Activated T-cell treated with anti-CD3 and anti-CD28 coated beads, Interleukin-2, amount 50 U/mL, for 48 hours (primary cell): ENCODE data around the gene KCNAB2.
"Not testable (repeated sequence)": the region's sequence is repeated elsewhere in the genome, so short reads cannot be mapped to it uniquely, and the experiment has no call there.

Experiments used
- DNase-seq, 2 experiments: peaks; one replicate each; pipeline ENCODE4 v3.0.0-alpha.2; 2020

Gene KCNAB2

GRCh38 chr1:6062670-6063069 is 17.0 kb downstream of the KCNAB2 start:
- DNase-seq, result no peak

DNA sequence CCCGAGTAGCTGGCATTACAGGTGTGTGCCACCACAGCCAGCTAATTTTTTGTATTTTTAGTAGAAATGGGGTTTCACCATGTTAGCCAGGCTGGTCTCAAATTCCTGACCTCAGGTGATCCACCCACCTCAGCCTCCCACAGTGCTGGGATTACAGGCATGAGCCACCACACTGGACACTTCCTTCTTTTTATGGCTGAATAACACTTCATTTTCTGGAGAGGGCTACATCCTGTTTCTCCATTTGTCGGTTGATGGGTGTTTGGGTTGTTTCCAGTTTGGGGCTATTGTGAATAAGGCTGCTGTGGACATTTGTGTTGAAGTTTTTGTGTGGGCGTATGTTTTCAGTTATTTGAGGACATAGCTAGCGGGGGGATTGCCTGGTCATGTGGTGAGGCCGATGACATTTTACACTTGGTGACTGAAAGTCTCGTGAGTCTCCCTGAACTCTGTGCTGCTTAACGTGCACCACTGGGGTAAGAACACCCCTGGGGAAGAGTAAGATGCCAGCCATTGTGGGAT is 17.9 kb downstream of the KCNAB2 start:
- DNase-seq, result not testable (repeated sequence)

GRCh38 chr1:6065093-6065858 is 19.6 kb downstream of the KCNAB2 start:
- DNase-seq, result no peak

DNA sequence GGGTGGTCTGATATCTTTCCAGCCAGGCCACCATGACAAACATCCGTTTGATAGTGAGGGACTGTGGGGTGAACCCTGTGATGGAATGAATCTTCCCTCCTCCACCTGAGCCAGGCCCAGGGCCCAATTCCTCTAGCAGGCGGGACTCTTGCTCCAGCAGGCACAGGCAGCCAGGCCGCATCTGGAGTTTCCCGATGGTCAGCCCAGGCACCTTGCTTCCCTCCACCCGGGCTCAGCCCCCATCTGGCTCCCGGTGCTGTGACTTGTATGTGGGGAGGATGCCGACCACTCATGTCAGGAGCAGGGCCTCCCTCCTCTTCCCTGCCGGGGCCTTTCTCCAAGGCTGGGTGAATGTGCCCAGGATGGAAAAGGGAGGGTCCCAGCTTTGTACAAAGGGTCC is 21.0 kb downstream of the KCNAB2 start:
- no peak for DNase-seq

DNA sequence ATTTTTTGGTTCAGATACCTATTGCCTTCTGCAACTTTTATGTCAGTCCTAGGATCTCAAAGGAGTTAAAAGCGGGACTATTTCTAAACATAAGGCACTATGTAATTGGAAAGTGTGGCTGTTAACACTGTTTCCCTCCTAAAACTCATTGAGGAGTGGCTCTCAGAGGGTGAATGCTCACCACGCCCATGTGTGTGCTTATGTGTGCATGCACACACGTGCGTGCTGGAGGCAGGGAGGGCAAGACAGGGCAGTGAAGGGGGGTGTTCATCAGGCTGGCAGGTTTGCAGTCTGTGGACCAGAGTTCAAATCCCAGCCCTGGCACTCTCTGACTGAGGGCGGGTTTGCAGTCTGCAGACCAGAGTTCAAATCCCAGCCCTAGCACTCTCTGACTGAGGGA is 22.4 kb downstream of the KCNAB2 start:
- DNase-seq, result no peak

DNA sequence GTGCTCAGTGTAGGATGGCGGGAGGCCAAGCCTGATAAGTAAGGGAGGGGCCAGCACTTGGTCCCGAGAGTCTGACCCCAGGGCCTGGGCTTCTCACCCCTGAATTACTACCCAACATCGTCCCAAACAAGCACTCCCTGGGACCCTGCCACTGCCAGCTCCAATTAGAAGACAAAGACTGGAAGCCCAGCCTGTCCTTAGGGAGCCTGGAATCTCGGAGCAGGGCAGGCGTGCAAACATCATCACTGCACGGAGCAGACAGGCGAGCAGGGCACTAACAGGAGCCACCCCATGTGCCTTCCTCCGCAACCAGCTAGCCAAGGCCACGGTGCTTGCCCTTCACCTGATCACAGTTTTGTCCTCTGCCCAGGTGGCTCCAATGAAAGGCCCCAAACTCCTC is 23.2 kb downstream of the KCNAB2 start:
- no peak for DNase-seq

GRCh38 chr1:6069573-6069972 is 23.9 kb downstream of the KCNAB2 start:
- no peak for DNase-seq

DNA sequence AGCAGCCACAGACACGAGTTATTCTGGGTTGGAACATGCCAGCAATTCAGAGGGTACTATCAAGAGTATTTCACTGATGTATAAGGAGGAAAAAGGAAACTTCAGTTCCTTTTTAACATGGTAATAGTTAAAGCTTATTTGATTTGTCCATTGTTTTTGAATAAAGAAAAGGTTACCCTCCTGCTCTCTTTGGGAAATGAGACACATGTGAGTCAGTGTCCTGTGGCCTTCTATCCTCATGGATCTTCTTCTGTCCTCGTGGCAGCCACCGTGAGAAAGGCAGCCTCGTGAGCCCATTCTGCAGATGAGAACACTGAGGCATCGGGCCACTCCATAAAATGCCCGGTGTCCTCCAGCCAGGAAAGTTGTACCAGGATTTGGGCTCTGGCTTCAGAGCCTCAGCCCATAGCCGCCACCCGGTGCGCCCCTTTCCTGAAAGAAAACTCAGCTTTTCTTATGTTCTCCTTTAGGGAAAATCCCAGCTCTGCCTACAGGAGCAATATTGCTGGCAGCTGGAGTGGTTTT is 24.8 kb downstream of the KCNAB2 start:
- no peak for DNase-seq

DNA sequence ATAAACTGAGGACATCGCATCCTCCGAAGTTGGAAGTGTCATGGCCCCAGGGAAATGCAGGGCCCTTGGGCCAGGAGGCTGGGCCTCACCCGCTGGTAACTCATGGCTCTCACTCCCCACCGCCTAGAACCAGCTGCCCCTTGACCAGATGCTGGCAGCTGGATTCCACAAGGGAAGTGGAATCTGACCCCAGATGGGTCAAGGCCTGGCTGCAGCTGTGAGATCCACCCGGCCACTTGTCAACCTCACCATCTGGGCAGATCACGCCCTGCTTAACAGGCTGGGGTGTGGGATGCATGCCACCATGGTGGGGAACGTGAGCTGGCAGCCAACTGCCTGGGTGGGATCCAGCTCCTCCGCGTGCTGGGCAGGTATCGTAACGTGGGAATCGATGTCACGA is 25.5 kb downstream of the KCNAB2 start:
- DNase-seq, result no peak

GRCh38 chr1:6072774-6073479 is 27.2 kb downstream of the KCNAB2 start:
- no peak for DNase-seq

GRCh38 chr1:6073480-6074053 is 27.9 kb downstream of the KCNAB2 start:
- no peak for DNase-seq

GRCh38 chr1:6074192-6074901 is 28.7 kb downstream of the KCNAB2 start:
- no peak for DNase-seq

DNA sequence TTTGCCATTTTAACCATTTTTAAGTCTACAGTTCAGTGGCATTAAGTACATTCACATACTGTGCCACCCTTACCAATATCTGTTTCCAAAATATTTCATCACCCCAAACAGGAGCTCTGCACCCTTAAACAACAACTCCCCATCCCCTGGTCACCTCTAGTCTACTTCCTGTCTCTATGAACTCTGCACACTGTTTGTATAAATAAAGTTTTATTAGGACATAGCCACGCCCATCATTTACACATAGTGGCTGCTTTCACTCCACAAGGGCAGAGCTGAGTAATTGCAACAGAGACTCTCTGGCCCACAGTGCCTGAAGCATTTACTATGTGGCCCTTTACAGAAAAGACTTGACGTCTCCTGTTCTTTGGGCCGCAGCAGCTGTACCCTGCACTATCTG is 30.1 kb downstream of the KCNAB2 start:
- no peak for DNase-seq

- not testable (repeated sequence) for DNase-seq
These were observed 31.4 kb downstream of the KCNAB2 start for GRCh38 chr1:6077061-6077460.

GRCh38 chr1:6077506-6077905 is 31.8 kb downstream of the KCNAB2 start:
- no peak for DNase-seq

GRCh38 chr1:6077919-6078318 is 32.2 kb downstream of the KCNAB2 start:
- DNase-seq, result no peak

DNA sequence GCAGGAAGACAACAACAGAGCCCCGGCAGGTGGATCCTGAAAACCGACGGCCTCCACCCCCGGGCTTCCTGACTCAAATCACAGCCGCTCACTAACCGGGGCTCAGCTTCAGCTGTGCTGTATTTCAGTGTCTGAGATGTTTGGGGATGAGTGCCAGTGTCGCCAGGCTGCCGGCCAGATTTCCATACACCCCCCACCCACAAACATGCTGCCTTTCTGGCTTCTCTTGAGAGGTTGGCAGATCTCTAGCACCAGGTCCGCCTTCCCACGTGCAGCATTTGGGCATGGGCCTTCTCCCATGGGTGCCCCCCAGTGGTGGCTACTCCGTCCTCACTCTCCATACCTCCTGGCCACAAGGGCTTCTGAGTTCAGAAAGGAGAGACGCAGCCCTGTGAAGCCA is 34.8 kb downstream of the KCNAB2 start:
- no peak for DNase-seq

DNA sequence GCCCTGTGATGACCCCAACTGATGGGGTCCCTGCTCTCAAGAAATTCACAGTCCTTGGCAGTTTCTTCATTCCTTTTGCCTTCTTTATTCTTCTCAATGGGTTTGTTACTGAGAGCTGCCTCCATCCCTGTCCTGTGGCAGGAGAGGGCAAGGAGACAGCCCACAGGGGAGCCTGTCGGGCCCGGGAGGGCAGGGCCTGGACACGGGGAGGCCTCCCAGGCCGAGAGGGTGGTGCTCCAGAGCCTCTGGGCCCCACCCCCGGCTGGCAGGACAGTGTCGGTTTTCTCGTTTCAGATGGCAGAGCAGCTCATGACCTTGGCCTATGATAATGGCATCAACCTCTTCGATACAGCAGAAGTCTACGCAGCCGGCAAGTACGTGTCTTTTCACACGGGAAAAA is 36.2 kb downstream of the KCNAB2 start:
- DNase-seq, result no peak

DNA sequence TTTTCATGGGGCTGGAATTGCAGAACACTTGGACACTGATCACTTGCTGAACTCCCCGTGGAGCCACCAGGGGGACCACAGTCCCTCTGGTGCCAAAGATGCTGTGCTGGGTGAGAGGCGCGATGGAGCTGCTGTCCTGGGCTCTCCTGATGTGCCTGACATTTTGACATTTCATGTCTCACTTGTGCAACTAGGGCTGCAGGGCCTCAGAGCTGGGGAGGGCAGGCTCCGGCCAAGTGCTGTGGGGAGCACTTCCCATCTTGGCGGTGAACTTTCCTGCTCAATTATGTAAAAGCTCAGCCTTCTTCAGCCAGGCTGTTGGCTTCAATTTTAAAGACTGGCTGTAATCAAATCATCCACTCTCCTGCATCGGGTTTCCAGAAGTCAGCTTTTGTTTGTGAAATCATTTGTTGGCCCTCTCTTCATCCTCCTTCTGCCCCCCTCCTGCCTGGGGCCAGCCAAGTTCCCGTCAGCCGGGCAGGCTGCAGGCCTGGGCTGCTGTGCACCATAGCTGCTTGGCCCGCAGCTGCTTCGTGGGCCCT is 36.8 kb downstream of the KCNAB2 start:
- no peak for DNase-seq

GRCh38 chr1:6083385-6083784 is 37.7 kb downstream of the KCNAB2 start:
- DNase-seq, result no peak

DNA sequence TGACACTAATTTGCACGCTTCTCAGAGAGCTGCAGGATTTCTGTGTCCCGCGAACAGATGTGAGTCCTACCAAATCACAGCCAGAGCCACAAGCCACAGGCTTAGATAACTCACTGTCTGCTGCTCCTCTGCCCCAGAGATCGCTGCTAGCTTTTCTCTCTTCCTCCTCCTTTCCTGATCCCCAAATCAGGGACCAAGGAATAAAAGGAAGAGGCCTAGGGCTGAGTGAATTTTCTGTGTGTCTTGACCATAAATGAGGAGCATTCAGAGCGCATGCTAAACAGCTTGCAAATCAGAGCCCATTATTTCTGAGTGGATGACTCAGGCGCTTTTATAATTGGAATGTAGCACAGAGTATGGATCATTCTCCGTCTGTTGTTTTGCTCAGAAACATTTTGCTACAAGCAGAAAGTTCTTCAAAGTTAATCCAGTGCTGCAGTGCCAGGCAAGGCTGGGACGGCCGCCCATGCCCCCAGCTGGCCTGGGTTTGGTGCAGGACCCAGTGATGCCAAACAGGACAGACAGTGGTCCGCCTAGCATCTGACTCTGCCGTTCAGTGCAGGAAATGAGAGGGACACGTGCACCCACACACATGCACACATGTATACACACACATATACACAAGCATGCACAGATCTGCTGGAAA is 38.2 kb downstream of the KCNAB2 start:
- no peak for DNase-seq

DNA sequence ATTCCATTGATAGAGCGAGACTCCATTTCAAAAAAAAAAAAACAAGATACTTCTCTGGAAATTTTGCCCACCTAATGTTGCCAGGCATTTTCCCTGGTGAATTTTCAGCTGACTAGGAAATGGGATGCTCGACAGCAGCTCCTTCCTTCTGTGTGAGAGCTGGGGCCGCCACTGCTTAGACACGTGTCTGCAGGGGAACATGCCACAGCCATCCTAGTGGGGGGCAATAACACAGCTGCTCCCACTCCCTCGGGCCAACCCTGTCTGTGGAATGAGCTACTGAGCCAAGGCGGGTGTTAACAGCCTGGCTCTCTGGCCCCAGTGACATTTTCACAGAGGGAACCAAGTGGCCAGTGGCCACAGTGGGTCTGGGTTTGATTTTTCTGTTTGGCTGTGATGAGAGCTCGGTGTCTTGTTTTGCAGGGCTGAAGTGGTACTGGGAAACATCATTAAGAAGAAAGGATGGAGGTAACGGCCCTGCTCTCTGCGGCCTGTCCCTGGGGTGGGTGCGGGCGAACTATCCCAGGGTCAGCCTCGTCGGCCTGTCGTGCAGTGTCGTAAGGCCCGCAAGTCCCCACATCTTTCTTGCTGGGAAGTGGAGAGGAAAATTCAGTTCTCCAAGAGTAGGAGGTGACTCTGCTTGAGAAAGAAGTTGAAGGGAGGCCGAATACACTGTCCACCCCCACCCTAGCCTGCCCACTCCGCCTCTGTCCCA is 39.2 kb downstream of the KCNAB2 start:
- no peak for DNase-seq
